Activated CD4-positive, alpha-beta T cell treated with anti-CD3 and anti-CD28 coated beads, Interleukin-2, amount 10 ng/mL, durations not matched to agents 24 days and 14 days (primary cell): ENCODE results near the gene SIX5. TPM values are rescaled to one million over a fixed set of nuclear protein-coding genes. Genes with fewer than 3 reads are reported as not detected.
"Not testable (repeated sequence)": the region's sequence is repeated elsewhere in the genome, so short reads cannot be mapped to it uniquely, and the experiment has no call there.

ENCODE experiments used
- DNase-seq: peaks from one replicate; pipeline ENCODE4 v3.0.0; 2022
- H3K27ac Mint-ChIP-seq: one replicate; pipeline ENCODE4 v1.8.0; 2022; ENCODE audit warnings: mild to moderate bottlenecking, mixed read lengths
- H3K27me3 Mint-ChIP-seq: one replicate; pipeline ENCODE4 v1.8.0; 2022; ENCODE audit warnings: mixed read lengths
- H3K36me3 Mint-ChIP-seq: one replicate; pipeline ENCODE4 v1.8.0; 2022; ENCODE audit warnings: low read depth, mild to moderate bottlenecking, mixed read lengths
- H3K4me1 Mint-ChIP-seq: one replicate; pipeline ENCODE4 v1.8.0; 2021; ENCODE audit warnings: mixed read lengths
- H3K4me3 Mint-ChIP-seq: one replicate; pipeline ENCODE4 v1.8.0; 2022; ENCODE audit warnings: mild to moderate bottlenecking, moderate library complexity, mixed read lengths
- H3K9me3 Mint-ChIP-seq: one replicate; pipeline ENCODE4 v1.8.0; 2021; ENCODE audit warnings: mixed read lengths
- intact Hi-C: fragments of 100-400 bp; cut with micrococcal nuclease; formaldehyde crosslinking; loops from one replicate; pipeline ENCODE4 v1.15.1; 2023
- total RNA-seq: library from RNA; stranded (reverse); gene quantifications from 2 replicates; pipeline ENCODE4 v1.2.3, GENCODE V29; 2022

The SIX5 gene
- total RNA-seq, 1 donor from 2014 or later = 4.3 TPM

- Mint-ChIP-seq H3K27me3 (peaks cover 20% of the 10 kb centered on the region), H3K27ac (no peak overlapping the region), H3K4me3 (no peak overlapping the region), H3K9me3 (no peaks in the 10 kb centered on the region), H3K4me1 (peaks cover 12% of the 10 kb centered on the region), H3K36me3 (no peaks in the 10 kb centered on the region)
- no peak for DNase-seq
- intact Hi-C loops = no loop called here
These were observed 2.7 kb downstream of the SIX5 start for GRCh38 chr19:45766296-45766868.

GRCh38 chr19:45765702-45766295, 3.3 kb downstream of the SIX5 start:
- Mint-ChIP-seq H3K4me1 (peaks cover 8% of the 10 kb centered on the region), H3K4me3 (peak overlapping the region; percentile 44), H3K9me3 (no peaks in the 10 kb centered on the region), H3K27me3 (peaks cover 16% of the 10 kb centered on the region), H3K27ac (no peak overlapping the region), H3K36me3 (no peaks in the 10 kb centered on the region)
- no peak for DNase-seq
- intact Hi-C loops = no loop called here

- Mint-ChIP-seq H3K4me3 (no peak overlapping the region), H3K27ac (no peak overlapping the region)
- intact Hi-C loops = no loop called here
These were observed 3.9 kb downstream of the SIX5 start for GRCh38 chr19:45764945-45765701.

DNA sequence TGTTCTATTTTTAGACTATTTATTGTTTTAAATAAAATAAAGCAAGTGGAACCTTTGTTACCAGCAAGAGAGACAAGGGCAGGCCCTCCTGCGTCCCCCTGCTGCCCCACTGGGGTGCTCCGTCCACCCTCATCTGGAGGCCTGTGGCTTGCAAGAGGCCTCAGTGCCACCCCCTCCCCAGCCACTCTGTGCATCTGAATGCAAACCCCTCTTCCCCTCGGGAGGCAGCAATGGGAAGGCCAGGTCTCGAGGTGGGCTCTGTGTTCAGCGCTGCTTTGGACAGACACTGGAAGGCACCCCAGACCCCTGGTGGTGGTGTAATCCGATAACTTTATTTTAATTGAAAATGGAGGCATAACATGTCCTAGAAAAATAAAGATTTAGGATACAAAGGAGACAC, 4.6 kb downstream of the SIX5 start:
- H3K27ac Mint-ChIP-seq = no peak overlapping the region
- no peak for DNase-seq
- peaks cover 3% of the 10 kb centered on the region for H3K4me1 Mint-ChIP-seq
- H3K36me3 Mint-ChIP-seq = no peaks in the 10 kb centered on the region
- H3K27me3 Mint-ChIP-seq = peaks cover 14% of the 10 kb centered on the region
- H3K9me3 Mint-ChIP-seq = no peaks in the 10 kb centered on the region
- no peak overlapping the region for H3K4me3 Mint-ChIP-seq
- intact Hi-C loops = no loop called here

More at GRCh38 chr19:45764945-45765701, 3.9 kb downstream of the SIX5 start:
- Mint-ChIP-seq H3K27me3 (peaks cover 14% of the 10 kb centered on the region), H3K4me1 (peaks cover 6% of the 10 kb centered on the region), H3K9me3 (no peaks in the 10 kb centered on the region), H3K36me3 (no peaks in the 10 kb centered on the region)
- no peak for DNase-seq

GRCh38 chr19:45763691-45764294, 5.3 kb downstream of the SIX5 start:
- H3K4me3 Mint-ChIP-seq = no peak overlapping the region
- H3K4me1 Mint-ChIP-seq = peaks cover under 1% of the 10 kb centered on the region
- no peaks in the 10 kb centered on the region for H3K36me3 Mint-ChIP-seq
- H3K27ac Mint-ChIP-seq = no peak overlapping the region
- no peak for DNase-seq
- H3K9me3 Mint-ChIP-seq = no peaks in the 10 kb centered on the region
- H3K27me3 Mint-ChIP-seq = peaks cover 12% of the 10 kb centered on the region
- intact Hi-C loops = no loop called here

GRCh38 chr19:45762870-45763631, 6.0 kb downstream of the SIX5 start:
- H3K4me3 Mint-ChIP-seq = no peak overlapping the region
- H3K4me1 Mint-ChIP-seq = no peaks in the 10 kb centered on the region
- no peak for DNase-seq
- H3K27ac Mint-ChIP-seq = no peak overlapping the region
- intact Hi-C loops = no loop called here
- no peaks in the 10 kb centered on the region for H3K9me3 Mint-ChIP-seq
- H3K36me3 Mint-ChIP-seq = no peaks in the 10 kb centered on the region
- peaks cover 11% of the 10 kb centered on the region for H3K27me3 Mint-ChIP-seq

GRCh38 chr19:45761714-45762113, 7.3 kb downstream of the SIX5 start:
- H3K4me3 Mint-ChIP-seq = no peak overlapping the region
- H3K9me3 Mint-ChIP-seq = no peaks in the 10 kb centered on the region
- H3K4me1 Mint-ChIP-seq = no peaks in the 10 kb centered on the region
- H3K36me3 Mint-ChIP-seq = no peaks in the 10 kb centered on the region
- H3K27me3 Mint-ChIP-seq = peaks cover 8% of the 10 kb centered on the region
- no peak overlapping the region for H3K27ac Mint-ChIP-seq
- intact Hi-C loops = no loop called here
- no peak for DNase-seq

GRCh38 chr19:45758921-45759320, 10.1 kb downstream of the SIX5 start:
- Mint-ChIP-seq H3K27ac (no peak overlapping the region), H3K36me3 (no peaks in the 10 kb centered on the region), H3K9me3 (no peaks in the 10 kb centered on the region), H3K27me3 (peaks cover 3% of the 10 kb centered on the region), H3K4me1 (no peaks in the 10 kb centered on the region), H3K4me3 (no peak overlapping the region)
- DNase-seq = no peak
- intact Hi-C loops = no loop called here

DNA sequence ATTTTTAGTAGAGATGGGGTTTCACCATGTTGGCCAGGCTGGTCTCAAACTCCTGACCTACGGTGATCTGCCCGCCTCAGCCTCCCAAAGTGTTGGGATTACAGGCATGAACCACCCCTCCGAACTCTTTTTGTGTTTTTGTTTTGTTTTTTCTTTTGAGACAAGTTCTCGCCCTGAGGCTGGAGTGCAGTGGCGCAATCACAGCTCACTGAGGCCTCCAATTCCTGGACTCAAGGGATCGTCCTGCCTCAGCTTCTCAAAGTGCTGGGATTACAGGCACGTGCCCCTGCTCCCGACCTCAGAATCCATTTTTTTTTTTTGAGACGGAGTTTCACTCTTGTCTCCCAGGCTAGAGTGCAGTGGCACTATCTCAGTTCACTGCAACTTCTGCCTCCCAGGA, 11.4 kb downstream of the SIX5 start:
- DNase-seq = no peak
- Mint-ChIP-seq H3K27ac (no peak overlapping the region), H3K4me3 (no peak overlapping the region), H3K27me3 (peaks cover 2% of the 10 kb centered on the region), H3K9me3 (no peaks in the 10 kb centered on the region), H3K4me1 (no peaks in the 10 kb centered on the region), H3K36me3 (no peaks in the 10 kb centered on the region)
- intact Hi-C loops = no loop called here

- no peak overlapping the region for H3K27ac Mint-ChIP-seq
- H3K4me1 Mint-ChIP-seq = no peaks in the 10 kb centered on the region
- H3K4me3 Mint-ChIP-seq = no peak overlapping the region
- no peaks in the 10 kb centered on the region for H3K36me3 Mint-ChIP-seq
- H3K9me3 Mint-ChIP-seq = no peaks in the 10 kb centered on the region
- no peaks in the 10 kb centered on the region for H3K27me3 Mint-ChIP-seq
- no peak for DNase-seq
- intact Hi-C loops = no loop called here
These were observed 14.7 kb downstream of the SIX5 start for GRCh38 chr19:45754323-45754722.

DNA sequence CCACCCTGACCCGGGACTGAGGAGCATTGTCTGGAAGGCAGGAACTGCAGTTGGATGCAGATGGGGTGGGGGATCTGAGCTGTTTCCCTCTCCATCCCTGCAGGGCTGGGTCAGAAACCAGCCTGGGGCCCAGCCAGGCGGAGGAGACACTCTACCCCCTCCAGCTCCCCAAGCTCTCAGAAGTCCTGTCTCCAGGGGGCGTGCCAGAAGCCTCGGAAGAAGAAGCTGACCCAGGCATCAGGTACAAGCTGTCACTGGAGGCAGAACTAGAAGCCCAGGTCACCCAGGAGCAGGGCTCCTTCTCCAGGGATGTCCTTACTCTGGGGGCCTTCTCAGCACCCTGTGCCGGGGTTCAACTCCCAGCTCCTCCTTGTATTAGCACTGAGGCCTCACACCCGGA, 15.5 kb downstream of the SIX5 start:
- no peaks in the 10 kb centered on the region for H3K9me3 Mint-ChIP-seq
- no peaks in the 10 kb centered on the region for H3K36me3 Mint-ChIP-seq
- intact Hi-C loops = no loop called here
- no peak overlapping the region for H3K4me3 Mint-ChIP-seq
- H3K27me3 Mint-ChIP-seq = no peaks in the 10 kb centered on the region
- H3K4me1 Mint-ChIP-seq = no peaks in the 10 kb centered on the region
- DNase-seq = no peak
- H3K27ac Mint-ChIP-seq = no peak overlapping the region

DNA sequence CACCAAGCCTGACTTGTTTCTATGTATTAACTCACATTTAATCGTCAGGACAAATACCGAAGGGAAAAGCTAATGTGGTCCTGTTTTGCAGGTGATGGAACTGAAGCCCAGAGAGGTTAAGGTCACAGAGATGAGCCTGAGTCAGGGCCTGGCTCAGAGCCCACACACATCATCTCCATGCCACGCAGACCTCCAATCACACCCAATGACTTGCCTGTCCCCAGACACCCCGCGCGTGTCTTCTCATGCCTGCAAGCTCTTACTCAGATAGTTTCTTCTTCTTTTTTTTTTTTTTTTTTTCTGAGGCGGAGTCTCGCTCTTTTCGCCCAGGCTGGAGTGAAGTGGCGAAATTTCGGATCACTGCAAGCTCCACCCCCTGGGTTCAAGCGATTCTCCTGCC, 16.4 kb downstream of the SIX5 start:
- Mint-ChIP-seq H3K36me3 (no peaks in the 10 kb centered on the region), H3K9me3 (no peaks in the 10 kb centered on the region), H3K4me1 (no peaks in the 10 kb centered on the region), H3K4me3 (no peak overlapping the region), H3K27me3 (peaks cover under 1% of the 10 kb centered on the region), H3K27ac (no peak overlapping the region)
- DNase-seq = no peak
- intact Hi-C loops = no loop called here

GRCh38 chr19:45751483-45751882, 17.6 kb downstream of the SIX5 start:
- H3K36me3 Mint-ChIP-seq, DNase-seq, H3K9me3 Mint-ChIP-seq, H3K4me3 Mint-ChIP-seq, H3K27me3 Mint-ChIP-seq, H3K27ac Mint-ChIP-seq, intact Hi-C loops, H3K4me1 Mint-ChIP-seq: not testable (repeated sequence)

- no peak overlapping the region for H3K27ac Mint-ChIP-seq
- intact Hi-C loops = no loop called here
- H3K9me3 Mint-ChIP-seq = no peaks in the 10 kb centered on the region
- H3K36me3 Mint-ChIP-seq = no peaks in the 10 kb centered on the region
- no peak overlapping the region for H3K4me3 Mint-ChIP-seq
- H3K27me3 Mint-ChIP-seq = peaks cover 18% of the 10 kb centered on the region
- no peak for DNase-seq
- H3K4me1 Mint-ChIP-seq = no peaks in the 10 kb centered on the region
These were observed 21.5 kb downstream of the SIX5 start for GRCh38 chr19:45747513-45747912.
